Measurements from ENCODE around the gene FAM9A.

Gene FAM9A

GRCh38 chrX:8748855-8749254 lies 52.3 kb downstream of the FAM9A start:
- peak; percentile 53 for TF ChIP-seq CTCF (IDR thresholded peaks at IDR 0.05; ENCODE audit: low read depth, low read length)
- no peak overlapping the region for H3K4me3 ChIP-seq (ENCODE audit: low read depth, low read length)

- TF ChIP-seq CTCF (IDR thresholded peaks at IDR 0.05; ENCODE audit: low read depth, low read length): peak; percentile 67
- no peak overlapping the region for H3K4me3 ChIP-seq (ENCODE audit: low read depth, low read length)
Measured at GRCh38 chrX:8743126-8743732, 58.0 kb downstream of the FAM9A start.

GRCh38 chrX:8741981-8742380 lies 59.2 kb downstream of the FAM9A start:
- no peak for TF ChIP-seq CTCF (IDR thresholded peaks at IDR 0.05; ENCODE audit: low read depth, low read length)
- no peak overlapping the region for H3K4me3 ChIP-seq (ENCODE audit: low read depth, low read length)

Measured in WI38 (cell line).